GM21360 (cell line): ENCODE data around the gene CEP83.
A peak's percentile ranks its signal among the peaks of the same experiment; 100 is the strongest.

Experiments used
- ATAC-seq: cut with Tn5 transposase; IDR thresholded peaks from one replicate; pipeline ENCODE4 v1.9.1; 2021; ENCODE audit warnings: mild to moderate bottlenecking, moderate library complexity; ENCODE audit not compliant: unreplicated experiment

Gene CEP83

DNA sequence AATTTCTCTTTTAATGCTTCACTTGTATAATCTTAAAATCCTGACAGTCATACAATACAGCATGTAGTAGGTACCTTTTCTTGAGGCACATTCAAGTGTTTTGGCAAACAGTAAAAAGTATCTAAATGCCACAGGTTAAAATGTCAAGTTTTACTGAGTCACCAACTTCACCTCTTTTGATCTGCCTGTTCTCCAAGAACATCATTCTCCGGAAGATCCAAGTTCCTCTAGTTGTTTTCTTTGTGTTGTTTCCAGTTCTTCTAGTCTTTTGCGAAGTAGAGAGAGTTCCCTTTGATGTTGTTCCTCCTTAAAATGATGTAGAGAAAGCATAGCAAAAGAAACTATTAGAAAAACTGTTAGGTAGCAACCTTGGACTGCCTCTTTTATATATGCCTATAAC lies 151.1 kb downstream of the CEP83 start:
- no peak for ATAC-seq

DNA sequence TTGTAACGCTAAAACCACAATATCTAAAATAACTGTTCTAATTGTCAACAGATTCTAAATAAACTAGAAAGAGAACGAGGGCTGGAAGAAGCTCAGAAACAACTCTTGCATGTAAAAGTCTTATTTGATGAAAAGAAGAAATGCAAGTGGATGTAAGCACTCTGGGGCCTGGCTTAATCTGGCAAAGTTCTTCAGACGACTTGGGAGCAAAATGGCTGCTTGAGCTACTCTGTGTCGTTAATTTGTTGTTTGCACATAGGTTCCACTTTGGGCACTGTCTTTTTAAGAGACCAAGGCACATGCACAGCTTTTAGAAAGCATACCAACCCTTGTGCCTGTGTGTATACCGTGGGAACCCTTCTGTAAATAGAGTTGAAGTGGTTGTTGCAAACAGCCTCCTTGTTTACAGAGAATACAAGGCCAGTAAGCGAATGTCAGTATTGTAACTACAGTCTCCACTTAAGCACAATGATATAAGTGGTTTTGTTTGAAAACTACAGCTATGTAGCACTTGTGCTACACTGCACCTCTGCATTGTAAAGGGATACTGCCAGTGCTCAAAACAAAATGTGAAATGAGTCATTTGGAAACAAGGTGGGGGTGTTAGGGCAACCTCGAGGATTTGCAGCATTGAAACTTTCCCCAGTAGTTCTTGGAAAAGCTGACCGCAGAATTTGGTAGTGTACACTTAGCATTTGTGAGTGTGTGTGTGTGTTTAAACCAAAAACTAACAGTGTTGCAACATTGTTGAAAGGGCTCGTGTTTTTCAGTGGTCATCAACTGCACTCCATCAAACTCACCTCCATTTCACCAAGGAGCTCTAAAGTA lies 154.3 kb downstream of the CEP83 start:
- peak; percentile 53 for ATAC-seq

DNA sequence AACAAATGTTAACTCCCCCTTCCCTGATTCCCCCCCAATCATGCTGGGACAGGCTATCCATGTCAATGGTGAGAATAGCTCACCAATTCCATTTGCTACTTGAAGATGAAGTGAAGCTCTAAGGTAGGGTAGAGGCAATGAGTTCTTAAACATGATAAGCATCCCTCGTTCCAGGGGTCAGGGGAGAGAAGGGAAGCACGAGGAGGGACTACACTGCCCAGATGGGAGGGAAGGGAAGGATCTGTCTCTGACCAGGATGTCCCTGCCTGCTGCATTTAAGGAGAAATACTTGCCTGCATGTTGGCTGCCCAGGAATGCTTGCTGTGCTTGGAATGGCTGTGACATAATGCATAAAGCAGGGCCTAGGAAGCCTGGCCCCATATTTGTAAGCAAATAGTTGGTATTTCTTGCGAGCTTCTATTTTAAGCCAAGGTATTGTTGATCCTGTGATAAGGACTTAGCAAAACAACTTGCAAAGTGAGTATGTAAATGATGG lies 155.1 kb downstream of the CEP83 start:
- no peak for ATAC-seq

DNA sequence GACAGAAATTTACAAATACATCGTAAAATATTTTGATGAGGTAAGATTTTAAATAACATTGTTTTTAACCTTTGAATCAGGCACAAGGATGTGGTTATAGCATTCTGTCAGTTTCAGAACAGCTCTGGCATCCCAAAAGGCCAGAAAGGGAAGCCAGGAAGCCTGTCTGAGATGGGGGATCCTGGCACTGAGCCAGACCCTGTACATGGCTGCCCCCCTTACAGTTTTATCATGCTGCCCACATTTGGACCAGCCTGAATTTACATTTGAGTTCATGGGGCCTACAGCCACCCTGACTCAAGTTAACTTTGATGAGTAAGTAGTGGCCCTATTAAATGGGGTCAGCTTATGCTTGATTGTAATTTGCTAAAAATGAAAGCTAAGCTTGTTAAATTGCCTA lies 155.7 kb downstream of the CEP83 start:
- no peak for ATAC-seq

DNA sequence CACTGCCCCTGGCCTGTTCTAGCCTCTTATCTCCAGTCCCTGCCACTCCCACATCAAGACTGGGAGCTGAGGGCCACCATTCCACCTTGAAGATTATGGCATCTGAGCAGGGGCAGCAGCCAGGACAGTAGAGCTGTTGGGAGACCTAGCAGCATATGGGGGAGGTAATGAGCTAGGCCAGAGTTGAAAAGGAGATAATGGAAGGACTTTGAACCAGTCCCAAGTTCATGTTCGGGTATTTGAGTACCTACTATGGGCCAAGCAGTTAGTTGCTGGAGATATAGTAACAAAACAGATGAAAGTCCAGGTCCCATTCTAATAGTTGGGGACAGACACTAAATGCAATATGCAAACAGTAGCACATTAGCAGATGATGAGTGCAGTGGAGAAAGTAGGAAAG lies 159.8 kb downstream of the CEP83 start:
- no peak for ATAC-seq

DNA sequence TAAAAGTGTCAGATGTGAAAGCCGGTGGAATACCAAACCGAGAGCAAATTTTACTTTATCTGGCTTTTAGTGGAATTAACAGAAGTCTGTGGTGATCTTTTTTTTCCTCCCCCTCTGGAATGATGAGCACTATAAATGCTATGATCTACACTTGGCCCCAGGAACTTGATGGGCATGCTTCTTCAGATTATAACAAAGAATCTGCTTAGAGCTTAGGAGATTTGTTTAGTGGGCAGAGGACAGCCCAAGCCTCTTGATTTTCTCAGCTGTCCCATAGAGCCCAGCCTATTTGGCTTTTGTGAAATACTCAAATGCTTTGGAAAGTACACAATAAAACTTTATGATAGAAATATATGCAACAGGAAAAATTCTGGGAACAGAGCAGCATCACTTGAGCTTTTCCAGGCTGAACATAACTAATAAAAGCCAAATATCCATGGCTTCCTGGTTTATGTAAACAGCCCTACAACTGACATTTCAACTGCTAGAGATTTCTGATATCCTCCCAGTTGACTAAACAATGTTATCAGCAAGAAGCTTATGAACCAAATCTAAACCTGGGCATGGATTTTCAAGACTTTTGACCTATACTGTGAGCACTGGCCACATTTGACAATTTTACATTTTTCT lies 161.7 kb downstream of the CEP83 start:
- ATAC-seq, result no peak

DNA sequence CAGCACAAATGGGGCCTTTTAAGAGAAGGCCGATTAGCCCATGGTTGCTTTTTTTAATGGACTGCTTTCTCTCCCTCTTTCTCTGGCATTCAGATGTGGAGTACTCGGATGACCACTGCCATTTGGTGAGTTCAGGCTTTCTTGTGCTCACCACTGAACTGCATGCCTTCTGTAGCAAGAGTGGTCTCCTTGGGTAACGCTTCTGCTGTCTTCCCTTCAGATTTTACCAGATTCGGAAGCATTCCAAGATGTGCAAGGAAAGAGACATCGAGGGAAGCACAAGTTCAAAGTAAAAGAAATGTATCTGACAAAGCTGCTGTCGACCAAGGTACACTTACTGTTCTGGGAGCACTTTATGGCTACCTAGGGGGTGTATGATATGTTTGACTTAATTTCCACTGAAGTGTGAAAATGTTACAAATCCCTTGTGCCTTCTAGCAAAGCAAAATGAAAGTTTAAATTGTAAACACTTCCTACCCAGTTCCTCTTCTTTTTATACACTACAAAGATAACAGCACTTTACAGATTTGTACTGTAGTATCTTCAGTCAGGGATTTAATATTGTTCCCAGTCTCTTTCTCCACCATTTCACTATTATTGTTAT lies 162.5 kb downstream of the CEP83 start:
- ATAC-seq, result no peak

DNA sequence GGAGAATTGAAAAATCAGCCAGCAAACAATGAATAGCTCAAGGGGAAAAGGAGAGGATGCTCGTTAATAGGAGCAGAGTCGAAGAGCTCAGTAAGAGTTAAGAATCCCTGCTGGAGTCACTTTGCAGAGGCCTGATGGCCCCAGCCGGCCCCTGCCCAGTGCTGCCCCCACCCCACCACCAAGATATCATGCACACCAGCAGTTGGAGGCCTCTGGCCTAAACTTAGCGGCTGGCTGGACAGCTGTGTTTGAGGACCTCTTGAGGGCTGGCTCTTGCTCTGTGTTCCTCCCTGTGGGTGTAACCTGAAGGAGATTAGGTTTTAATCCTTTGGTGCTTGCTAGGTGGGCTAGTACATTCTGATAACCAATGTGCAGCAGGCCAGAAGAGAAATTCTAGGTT lies 169.3 kb downstream of the CEP83 start:
- ATAC-seq, result no peak

DNA sequence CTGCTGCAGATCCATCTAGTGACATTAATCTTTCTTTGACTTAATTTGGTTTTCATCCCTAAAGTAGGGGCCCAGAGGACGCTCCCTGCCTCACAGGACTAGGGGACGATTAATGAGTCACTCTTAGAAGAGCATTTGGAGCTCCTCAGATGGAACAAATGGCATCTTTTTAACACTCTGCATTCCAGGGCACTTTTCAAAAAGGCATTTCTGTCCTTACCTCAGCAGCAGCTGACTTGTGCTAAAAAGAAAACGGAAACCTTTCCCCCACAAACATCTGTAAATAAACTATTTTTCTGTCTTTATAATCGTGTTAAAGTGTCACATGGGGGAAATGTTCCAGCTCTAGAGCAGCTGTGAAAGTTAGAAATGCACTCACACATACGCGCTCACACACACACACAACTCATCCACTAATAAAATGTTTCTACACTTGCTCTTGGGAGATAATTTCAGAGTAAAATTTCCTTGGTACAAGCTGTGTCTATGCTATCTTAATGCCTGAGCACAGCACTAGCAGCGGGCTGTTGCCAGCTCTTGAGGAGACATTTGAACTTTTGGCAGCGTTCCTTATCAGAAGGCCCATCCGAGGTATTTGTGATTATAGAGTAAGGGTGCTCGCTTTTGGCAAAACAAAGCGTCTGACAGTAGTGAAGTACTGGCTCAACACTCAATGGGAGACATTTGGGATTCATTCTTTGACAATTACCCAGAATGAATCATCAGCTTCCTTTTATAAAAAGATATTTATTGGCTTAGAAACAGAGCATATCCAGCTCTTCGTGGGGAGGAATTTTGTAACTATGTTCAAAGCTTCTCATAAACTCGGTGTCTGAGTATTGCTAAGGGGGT lies 170.0 kb downstream of the CEP83 start:
- ATAC-seq, result no peak

DNA sequence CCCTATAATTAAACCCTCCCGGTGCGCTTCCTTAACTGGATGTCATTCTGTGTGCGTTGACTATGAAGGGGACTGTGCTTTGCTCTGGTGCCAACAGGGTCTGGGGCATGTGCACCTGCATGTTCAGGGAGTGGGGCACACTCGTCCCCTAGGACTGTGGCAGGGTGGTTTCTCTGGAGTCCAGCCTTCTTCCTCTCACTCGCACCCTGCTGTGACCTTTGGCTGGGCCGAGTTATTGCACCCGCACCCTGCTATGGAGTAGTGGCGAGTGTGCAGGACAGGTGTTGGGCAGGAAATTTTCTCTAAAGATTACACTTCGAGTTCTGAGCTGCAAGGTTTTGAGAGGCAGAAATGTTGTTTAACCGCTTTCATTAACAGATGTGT lies 172.4 kb downstream of the CEP83 start:
- no peak for ATAC-seq

DNA sequence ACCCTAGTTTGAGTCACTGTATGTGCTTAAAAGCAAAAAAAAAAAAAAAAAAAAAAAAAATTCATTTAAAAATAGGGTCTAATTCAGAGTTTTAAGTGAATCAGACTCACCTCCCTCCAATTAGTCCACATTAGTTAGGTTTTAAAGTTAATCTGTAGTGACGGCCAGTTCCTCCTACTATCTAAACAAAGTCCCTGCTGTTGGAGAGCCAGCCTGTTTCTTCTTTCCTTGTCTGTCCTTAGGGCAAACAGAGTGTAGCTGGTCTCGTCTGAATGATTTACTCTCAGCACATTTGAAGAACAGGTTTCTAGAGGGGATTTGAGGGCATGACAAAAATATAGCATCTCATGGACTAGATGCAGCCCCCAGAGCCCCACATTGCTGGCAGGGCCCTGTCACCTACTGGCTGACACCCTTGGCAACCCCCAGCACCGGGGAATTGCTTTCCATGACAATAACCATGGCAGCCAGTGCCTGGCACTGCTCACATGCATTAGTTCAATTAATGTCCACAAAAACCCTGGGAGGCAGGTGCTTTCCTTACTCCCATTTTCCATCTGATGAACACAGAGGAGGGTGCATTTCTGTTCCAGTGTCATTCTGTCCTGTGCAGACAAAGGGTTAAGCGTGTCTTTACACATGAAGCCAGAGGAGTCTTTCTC lies 173.0 kb downstream of the CEP83 start:
- no peak for ATAC-seq

DNA sequence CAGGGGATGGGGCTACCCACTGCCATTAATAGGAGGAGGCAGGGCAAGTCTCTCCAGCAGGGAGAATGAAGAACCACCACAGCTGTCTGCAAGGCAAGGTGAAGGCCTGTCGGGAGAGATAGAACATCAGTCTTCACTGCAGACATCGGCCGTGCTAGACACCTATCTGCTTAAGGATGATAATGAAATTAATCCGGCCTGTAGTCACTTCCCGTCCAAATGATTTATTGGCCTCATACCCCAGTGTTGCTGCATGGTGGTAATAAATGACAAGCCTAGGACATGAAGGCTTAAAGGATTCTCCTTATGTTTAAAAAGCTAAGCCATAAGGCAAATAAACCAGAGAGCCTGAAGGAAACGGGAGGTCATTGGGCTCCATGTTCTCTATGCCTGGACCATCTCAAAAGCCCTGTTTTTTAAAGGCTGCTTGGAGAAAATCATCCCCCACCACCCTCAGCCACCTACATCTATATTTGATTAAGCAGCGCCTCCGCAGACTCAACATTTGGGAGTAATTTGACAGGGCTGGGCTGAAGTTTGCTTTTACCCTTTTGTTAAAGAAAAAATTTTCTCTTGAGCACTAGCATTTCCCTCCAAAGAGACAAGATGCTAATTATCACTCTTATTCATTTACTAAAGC lies 173.6 kb downstream of the CEP83 start:
- no peak for ATAC-seq

DNA sequence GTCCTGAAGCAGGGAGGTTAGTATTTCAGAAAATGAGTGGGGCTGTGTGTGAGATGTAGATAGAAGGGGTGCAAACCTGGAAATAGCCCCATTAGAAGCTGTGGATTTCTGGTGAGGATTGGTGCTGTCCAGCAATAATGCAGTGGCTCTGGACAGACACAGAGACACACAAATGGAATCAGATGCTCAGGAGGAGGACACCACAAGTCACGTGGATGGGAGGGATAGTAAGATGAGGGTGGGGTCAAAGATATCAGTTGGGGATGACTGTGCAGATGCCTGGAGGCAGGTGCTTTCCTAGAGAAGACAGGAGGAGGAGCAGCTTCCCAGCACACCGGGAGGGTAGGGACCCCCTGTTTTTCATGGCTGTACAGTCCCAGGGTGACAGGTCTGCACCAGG lies 174.8 kb downstream of the CEP83 start:
- no peak for ATAC-seq

DNA sequence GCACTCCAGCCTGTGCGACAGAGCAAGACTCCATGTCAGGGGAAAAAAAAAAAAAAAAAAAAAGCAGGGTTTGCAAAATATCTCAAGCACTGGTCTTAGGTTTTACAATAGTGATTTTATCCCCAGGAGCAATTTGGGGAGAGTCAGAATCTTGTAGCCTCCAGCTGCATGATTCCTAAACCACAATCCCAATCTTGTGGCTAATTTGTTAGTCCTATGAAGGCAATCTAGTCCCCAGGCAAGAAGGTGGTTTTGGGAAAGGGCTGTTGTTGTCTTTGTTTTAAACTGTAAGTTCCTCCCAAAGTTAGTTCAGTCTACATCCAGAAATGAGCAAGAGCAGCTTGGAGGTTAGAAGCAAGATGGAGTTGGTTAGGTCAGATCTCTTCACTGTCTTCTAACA lies 175.6 kb downstream of the CEP83 start:
- ATAC-seq, result no peak

DNA sequence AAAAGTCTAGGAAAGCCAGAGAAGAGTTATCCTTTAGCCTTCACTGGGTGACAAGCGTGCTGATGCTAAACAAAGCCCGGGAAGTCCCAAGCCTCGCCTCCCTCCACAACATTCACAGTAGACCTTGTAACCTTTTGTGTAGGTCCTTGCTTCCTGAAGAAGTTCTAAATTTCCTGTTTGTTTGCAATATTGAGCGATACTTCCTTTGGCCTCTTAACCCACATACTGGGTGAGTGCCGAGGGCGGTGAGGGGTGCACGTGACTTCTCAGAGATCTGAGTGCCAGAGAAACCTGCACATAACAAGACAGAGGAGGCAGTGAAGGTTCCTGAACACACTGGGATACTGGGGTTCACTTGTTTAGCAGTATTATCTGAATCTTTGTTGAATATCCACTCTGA lies 177.0 kb downstream of the CEP83 start:
- ATAC-seq, result no peak

DNA sequence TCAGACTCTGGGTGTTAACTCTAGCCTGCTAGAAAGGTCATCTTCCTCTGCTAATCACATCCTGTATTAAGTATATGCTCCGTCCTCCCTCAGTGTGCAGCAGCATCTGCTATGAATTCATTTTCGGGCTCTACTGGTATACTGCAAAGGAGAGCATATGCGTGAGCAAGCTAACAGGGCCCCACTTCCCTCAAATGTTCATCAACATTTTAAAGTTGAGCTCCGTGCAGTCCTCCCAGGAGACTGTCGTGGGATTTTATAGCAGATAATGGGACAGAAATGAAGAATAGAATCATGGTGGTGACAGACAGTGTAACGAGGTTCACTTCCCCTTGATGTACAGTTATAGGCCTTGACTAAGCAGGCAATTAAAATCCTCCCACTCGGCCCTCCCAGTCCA lies 179.6 kb downstream of the CEP83 start:
- ATAC-seq, result no peak

DNA sequence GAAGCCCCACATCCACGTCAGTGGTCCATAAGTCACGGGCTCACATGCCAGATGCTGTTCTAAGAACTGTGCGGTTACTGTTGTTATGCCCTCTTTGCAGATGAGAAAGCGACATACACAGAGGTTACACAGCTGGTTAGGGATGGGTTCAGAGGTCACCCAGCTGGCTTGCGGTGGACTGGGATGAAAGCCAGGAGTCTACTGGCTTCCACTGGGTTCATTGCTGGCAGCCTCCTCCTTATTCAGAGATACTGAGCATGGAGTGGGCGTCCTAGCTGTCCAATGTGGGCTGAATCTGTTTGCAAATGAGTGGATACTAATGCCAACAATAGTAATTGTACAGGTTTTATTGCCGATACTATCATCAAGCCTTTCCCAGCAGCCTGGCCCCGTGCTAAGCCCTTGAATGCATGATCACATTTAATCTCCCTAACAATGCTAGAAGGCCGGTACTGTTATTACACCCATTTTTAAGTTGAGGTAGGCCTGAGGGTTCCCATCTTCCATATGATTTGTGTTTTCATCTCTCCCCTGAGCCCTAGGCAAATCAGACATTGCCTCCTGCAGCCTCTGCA lies 182.2 kb downstream of the CEP83 start:
- ATAC-seq, result no peak

DNA sequence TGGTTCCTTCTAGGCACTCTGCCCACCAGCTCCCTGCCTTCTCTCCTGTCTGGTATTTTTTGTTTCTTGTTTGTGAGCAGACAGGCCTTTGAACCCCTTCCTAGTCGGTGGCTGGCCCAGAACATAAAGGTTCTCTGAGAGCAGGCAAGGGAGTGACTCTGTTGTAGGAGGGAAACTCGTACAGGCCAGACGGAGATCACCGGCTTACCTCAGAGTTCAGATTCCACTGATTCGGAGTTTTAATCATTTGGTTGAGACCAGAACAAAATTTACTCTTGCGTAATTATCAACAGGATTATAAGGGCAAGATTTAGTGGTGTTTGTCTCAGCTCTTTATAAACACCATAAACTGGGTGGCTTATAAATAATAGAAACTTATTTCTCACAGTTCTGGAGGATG lies 182.9 kb downstream of the CEP83 start:
- no peak for ATAC-seq

DNA sequence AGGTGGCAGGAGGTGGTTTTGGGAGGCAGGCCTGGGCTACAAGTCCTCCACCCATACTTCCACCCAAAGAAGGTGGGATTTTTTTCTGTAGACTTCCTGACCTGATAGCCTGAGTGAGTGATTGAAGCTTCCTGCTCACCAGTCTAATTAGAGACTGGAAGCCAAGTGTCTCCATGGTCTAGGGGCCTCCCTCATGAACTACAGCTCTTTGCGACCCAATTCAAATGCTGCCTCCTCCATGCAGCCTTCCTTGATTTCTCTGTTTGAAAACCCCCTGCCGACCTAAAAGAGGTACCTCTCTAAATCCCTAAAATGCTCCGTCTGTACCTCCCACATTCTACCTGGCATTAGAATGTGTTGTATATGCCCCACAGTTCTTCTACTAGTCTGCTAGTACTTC lies 186.4 kb downstream of the CEP83 start:
- no peak for ATAC-seq

DNA sequence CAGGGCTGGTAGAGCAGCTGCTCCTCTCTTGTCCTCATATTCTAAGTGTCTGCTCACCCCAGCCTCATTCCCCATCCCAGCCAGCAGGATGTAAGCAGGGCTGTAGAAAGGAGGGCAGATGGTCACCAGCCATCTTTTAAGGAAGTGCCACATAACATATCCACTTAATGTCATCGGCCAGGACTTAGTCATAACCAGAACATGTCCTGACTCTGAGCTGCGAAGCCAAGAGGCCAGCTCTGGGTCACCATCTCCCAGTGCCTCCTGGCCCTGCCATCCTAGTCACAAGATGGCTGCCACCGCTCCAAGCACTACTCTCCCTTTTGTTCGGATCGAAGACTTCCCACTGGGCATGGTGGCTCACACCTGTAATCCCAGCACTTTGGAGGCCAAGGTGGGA lies 187.4 kb downstream of the CEP83 start:
- ATAC-seq, result no peak
